ENCODE results near the gene IRAK2.
A peak's percentile ranks its signal among the peaks of the same experiment; 100 is the strongest.
"Not testable (repeated sequence)": the region's sequence is repeated elsewhere in the genome, so short reads cannot be mapped to it uniquely, and the experiment has no call there.

IRAK2 gene

GRCh38 chr3:10263646-10264363, 99.1 kb downstream of the IRAK2 start:
- ChIA-PET POLR2A (ENCODE audit: low non-redundant PET) (no interaction called here), CTCF (interaction anchor here (0.7 kb wide), 1 partner anchor 13 kb away, joined by 3 read pairs; no protein-coding TSS in a partner anchor)
- DNase-seq (ENCODE audit: low spot score) = peak; percentile 43
- peak overlapping the region; percentile 19; the same call in 1 of the 2 replicates for H3K27ac ChIP-seq
- TF ChIP-seq, protein P1, sequence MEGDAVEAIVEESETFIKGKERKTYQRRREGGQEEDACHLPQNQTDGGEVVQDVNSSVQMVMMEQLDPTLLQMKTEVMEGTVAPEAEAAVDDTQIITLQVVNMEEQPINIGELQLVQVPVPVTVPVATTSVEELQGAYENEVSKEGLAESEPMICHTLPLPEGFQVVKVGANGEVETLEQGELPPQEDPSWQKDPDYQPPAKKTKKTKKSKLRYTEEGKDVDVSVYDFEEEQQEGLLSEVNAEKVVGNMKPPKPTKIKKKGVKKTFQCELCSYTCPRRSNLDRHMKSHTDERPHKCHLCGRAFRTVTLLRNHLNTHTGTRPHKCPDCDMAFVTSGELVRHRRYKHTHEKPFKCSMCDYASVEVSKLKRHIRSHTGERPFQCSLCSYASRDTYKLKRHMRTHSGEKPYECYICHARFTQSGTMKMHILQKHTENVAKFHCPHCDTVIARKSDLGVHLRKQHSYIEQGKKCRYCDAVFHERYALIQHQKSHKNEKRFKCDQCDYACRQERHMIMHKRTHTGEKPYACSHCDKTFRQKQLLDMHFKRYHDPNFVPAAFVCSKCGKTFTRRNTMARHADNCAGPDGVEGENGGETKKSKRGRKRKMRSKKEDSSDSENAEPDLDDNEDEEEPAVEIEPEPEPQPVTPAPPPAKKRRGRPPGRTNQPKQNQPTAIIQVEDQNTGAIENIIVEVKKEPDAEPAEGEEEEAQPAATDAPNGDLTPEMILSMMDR (conservative IDR thresholded peaks at IDR 0.05; ENCODE audit: low read depth) = peak; percentile 37

GRCh38 chr3:10265833-10266232, 101.1 kb downstream of the IRAK2 start:
- TF ChIP-seq, protein P1 (conservative IDR thresholded peaks at IDR 0.05; ENCODE audit: low read depth) = no peak
- CTCF ChIA-PET = interaction anchor here (0.5 to 0.6 kb wide), 2 partner anchors 15 to 239 kb away, joined by 3 read pairs; partner anchors contain the start of gene ATP2B2
- POLR2A ChIA-PET (ENCODE audit: low non-redundant PET) = interaction anchor here (0.6 kb wide), 1 partner anchor 963 kb away, joined by 5 read pairs; no protein-coding TSS in a partner anchor
- DNase-seq (ENCODE audit: low spot score) = no peak
- no peak overlapping the region for H3K27ac ChIP-seq

GRCh38 chr3:10266936-10267335, 102.2 kb downstream of the IRAK2 start:
- H3K27ac ChIP-seq; DNase-seq (ENCODE audit: low spot score); CTCF ChIA-PET; POLR2A ChIA-PET (ENCODE audit: low non-redundant PET): not testable (repeated sequence)

DNA sequence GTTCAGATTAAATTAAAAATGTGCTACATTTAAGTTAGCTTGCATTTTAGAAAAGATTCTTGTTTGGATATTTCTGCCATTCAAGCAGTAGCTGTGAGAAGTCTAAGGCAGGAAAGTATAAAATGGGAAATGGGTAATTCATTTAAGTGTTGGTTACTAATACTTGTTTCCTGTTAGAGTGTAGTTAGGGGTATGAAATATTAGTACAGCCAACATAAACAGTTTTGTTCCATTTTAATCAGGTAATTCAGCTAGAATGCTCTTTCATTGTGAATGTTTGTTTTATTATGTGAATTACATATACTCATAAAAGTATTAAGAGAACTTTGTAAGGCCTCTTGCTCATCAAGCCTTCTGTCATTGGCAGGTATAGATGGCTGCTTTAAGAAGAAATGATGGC, 103.4 kb downstream of the IRAK2 start:
- POLR2A ChIA-PET (ENCODE audit: low non-redundant PET) = no interaction called here
- no peak overlapping the region for H3K27ac ChIP-seq
- CTCF ChIA-PET = no interaction called here
- no peak for DNase-seq (ENCODE audit: low spot score)
- TF ChIP-seq, protein P1 (conservative IDR thresholded peaks at IDR 0.05; ENCODE audit: low read depth) = no peak

GRCh38 chr3:10268930-10269329, 104.2 kb downstream of the IRAK2 start:
- POLR2A ChIA-PET (ENCODE audit: low non-redundant PET) = no interaction called here
- TF ChIP-seq, protein P1 (conservative IDR thresholded peaks at IDR 0.05; ENCODE audit: low read depth) = no peak
- CTCF ChIA-PET = no interaction called here
- no peak overlapping the region for H3K27ac ChIP-seq
- no peak for DNase-seq (ENCODE audit: low spot score)

- CTCF ChIA-PET = no interaction called here
- DNase-seq (ENCODE audit: low spot score) = no peak
- no peak overlapping the region for H3K27ac ChIP-seq
- POLR2A ChIA-PET (ENCODE audit: low non-redundant PET) = no interaction called here
- TF ChIP-seq, protein P1 (conservative IDR thresholded peaks at IDR 0.05; ENCODE audit: low read depth) = no peak
Measured at GRCh38 chr3:10269443-10269842, 104.7 kb downstream of the IRAK2 start.

- not testable (repeated sequence) for DNase-seq (ENCODE audit: low spot score); H3K27ac ChIP-seq
- POLR2A ChIA-PET (ENCODE audit: low non-redundant PET) = interaction anchor here (0.6 kb wide), 1 partner anchor 356 kb away, joined by 3 read pairs; the partner anchor contains the start of gene IL17RC
- CTCF ChIA-PET = interaction anchor here (0.7 kb wide), 1 partner anchor 992 kb away, joined by 4 read pairs; no protein-coding TSS in a partner anchor
Measured at GRCh38 chr3:10272476-10272875, 107.8 kb downstream of the IRAK2 start.

Measured in RWPE1 (cell line).